Thyroid gland (tissue), 4 donors: Measurements from ENCODE around the gene FGF8.

Experiments used
- CTCF ChIP-seq, 6 experiments: fragments of 200-600 bp in 3 of 6; fragments of 450-650 bp in 3 of 6; sonication (generic) in 3 of 6; IDR thresholded peaks; one replicate each; pipeline ENCODE4 v1.5.1; 2016 to 2019; ENCODE audit warnings: antibody characterized with exemption in 6 of 6, mild to moderate bottlenecking in 2 of 6, inconsistent platforms in 1 of 6, moderate library complexity in 1 of 6
- POLR2A ChIP-seq, 2 donors: fragments of 450-650 bp; IDR thresholded peaks; one replicate each; pipeline ENCODE4 v1.6.1; 2017; ENCODE audit warnings: antibody characterized with exemption in 2 of 2, mild to moderate bottlenecking in 2 of 2, moderate library complexity in 1 of 2

GRCh38 chr10:101770331-101771215, 5.3 kb downstream of the FGF8 start:
- TF ChIP-seq CTCF (IDR thresholded peaks at IDR 0.05) (no peak), POLR2A (IDR thresholded peaks at IDR 0.05) (no peak)
